Raji (cell line): ENCODE data around the gene SURF2.

ENCODE experiments used
- POLR2A ChIP-seq: IDR thresholded peaks from 2 replicates; pipeline ENCODE4 v1.6.1; 2011; ENCODE audit warnings: low read depth, low read length, control low read depth; ENCODE audit not compliant: insufficient read depth

The SURF2 gene

DNA sequence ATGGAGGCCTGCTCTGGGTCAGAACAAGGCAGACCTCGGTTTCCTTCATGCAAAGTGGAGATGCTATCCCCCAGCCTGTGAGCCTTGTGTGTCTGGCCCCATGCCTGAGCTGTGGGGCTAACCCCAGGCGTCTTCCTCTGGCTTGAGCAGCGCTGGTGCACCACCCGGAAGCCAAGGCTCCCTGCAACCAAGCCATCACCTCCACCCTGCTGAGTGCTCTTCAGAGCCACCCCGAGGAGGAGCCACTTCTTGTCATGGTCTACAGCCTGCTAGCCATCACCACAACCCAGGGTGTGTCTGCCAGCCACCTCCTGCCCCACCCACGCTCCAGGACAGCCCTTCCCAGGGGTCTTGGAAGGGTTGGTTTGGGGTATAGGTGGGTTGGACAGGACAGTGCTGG lies 45.2 kb downstream of the SURF2 start:
- TF ChIP-seq POLR2A, result no peak

DNA sequence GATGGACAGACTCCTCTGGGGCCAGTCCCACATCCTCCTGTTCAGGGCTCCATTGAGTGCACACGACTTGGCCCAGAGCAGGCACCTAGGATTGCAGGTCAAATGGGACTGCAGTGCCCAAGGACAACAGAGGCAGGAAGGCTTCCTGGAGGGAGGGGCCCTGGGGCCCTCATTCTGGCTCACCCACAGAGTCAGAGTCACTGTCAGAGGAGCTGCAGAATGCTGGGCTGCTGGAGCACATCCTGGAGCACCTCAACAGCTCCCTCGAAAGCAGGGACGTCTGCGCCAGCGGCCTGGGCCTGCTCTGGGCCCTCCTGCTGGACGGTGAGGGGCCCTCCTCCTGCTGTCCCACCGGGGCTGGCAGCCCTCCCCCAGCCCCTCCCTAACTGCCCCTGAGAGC lies 46.3 kb downstream of the SURF2 start:
- TF ChIP-seq POLR2A, result no peak

DNA sequence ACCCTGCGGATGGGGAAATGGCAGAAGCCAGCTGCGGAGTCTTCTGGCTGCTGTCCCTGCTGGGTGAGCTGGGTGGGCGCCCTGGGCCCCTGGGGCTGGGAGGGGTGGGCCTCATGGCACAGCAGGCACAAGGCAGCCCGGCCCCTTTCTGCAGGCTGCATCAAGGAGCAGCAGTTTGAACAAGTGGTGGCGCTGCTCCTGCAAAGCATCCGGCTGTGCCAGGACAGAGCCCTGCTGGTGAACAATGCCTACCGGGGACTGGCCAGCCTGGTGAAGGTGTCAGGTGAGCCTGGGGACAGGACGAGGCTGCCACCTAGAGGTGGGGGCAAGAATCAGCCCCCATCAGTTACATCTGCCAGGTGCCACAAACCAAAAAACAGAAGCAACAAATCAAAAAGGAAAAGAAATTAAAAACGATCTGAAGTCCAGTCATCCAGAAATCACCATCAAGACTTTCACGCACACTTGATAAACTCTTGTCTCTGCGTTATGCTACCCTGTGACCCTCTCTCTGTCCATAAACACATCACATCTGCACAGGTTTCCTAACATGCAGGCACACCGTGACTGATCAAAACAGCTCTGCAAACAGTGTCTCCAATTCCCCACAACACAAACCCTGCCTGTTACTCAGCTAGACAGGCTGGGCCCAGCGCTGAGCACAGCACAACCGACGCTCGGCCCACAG lies 47.6 kb downstream of the SURF2 start:
- no peak for TF ChIP-seq POLR2A

GRCh38 chr9:133404454-133405002 lies 48.2 kb downstream of the SURF2 start:
- TF ChIP-seq POLR2A, result no peak

DNA sequence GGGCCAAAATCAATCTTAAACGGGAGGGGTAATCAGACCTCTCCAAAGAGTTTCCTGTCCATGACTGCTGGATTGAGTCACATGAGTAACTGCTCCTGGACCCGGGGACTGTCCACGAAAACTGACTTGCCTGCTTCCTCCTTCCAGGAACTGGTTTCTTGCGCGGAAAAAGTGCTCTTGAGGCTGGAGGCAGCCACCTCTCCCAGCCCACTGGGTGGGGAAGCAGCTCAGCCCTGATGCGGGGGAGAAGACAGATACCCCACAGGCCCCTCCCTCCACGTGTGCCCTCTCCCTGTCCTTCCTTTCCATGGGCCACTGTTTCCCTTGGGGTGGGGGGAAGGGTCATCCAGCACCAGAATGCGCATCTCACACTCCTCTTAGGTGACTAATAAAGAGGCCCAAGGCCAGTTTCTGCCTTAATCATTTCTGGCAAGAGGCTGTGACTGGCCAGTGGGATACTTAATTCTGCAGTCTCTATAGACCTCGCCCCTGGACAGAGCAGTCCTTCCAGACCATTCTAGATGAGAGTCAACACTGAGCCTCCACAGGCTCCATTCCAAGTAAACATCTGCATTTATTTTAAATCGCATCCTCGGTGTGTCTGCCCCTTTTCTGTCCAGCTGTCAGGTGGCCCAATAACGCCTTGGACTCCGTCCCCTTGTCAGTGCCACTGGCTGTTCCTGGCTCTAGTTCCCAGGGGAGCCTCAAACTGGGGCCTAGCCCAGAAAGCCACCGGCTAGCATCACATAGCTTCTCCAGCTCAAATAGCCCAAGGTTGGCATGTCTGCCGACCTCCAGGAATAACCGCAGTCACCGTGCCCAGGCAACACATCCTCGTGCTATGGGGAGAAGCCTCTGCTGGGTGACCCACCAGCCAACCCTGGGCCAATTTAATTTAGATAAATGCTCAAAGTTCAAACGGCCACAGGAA lies 49.4 kb downstream of the SURF2 start:
- TF ChIP-seq POLR2A, result no peak

- TF ChIP-seq POLR2A, result no peak
Observed at GRCh38 chr9:133406480-133407307, 50.3 kb downstream of the SURF2 start.

DNA sequence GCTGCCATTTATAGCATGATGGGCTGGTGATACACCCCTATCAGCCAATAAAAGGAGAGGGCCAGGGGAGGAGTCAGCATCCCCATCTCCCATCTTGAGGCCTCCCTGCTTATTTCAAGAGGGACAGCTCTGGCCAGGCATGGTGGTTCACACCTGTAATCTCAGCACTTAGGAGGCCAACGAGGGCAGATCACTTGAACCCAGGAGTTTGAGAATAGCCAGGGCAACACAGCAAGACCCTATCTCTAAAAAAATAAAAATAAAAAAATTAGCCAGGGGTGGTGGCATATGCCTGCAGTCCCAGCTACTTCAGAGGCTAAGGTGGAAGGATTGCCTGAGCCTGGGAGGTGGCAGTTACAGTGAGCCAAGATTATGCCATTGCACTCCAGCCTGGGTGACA lies 51.7 kb downstream of the SURF2 start:
- TF ChIP-seq POLR2A, result no peak
